Left cardiac atrium (tissue), 4 donors: Measurements from ENCODE around the gene ZNF609. TPM values are rescaled to one million over a fixed set of nuclear protein-coding genes. Genes with fewer than 3 reads are reported as not detected.

Experiments used
- ATAC-seq, 2 donors: fragments of 200-7000 bp; cut with Tn5 transposase; one replicate each; pipeline ENCODE4 v1.9.1; 2020; ENCODE audit warnings: mild to moderate bottlenecking in 2 of 2, moderate library complexity in 2 of 2
- DNase-seq: peaks from one replicate; pipeline ENCODE4 v3.0.0-alpha.2; 2020
- intact Hi-C, 2 donors: fragments of 100-400 bp; cut with DNase I; formaldehyde crosslinking; loops; one replicate each; pipeline versions ENCODE4 v1.14.1 to v1.15.1; 2022 to 2023
- total RNA-seq, 2 donors: library from RNA; stranded (reverse); fragmentation: NEBNext Ultra II Directional; extraction: Animal tissue kit (Norgen Biotek cat#: 25700); gene quantifications; one replicate each; pipeline ENCODE4 v1.2.1, GENCODE V29; 2021
- donor health status: DM: no; HTN: yes; CAD: no.
- donor health status: DM: no; HTN: yes; CAD: no; lungs with severe emphysema.
- donor health status: DM: yes; HTN: yes; CAD: no.
- donor health status: Dilated cardiomyopathy.

Gene ZNF609
- total RNA-seq, 2 donors from 2014 or later: 17.5 to 18.1 TPM

GRCh38 chr15:64673866-64674265 is 213.5 kb downstream of the ZNF609 start:
- DNase-seq (no peak), ATAC-seq (no peak)
- intact Hi-C loops: loop anchor here in 1 of 2 donors (10.0 kb wide), 1 partner anchor 249 kb away; no protein-coding TSS in a partner anchor

GRCh38 chr15:64678126-64678819 is 217.9 kb downstream of the ZNF609 start:
- ATAC-seq (no peak), DNase-seq (no peak)
- intact Hi-C loops: loop anchor here in 1 of 2 donors (10.0 kb wide), 1 partner anchor 253 kb away; no protein-coding TSS in a partner anchor

GRCh38 chr15:64680097-64680496 is 219.7 kb downstream of the ZNF609 start:
- intact Hi-C loops: loop anchor here in 1 of 2 donors (10.0 kb wide), 1 partner anchor 225 kb away; no protein-coding TSS in a partner anchor
- DNase-seq: no peak
- ATAC-seq: no peak

GRCh38 chr15:64681424-64682024 is 221.1 kb downstream of the ZNF609 start:
- intact Hi-C loops: loop anchor here in 1 of 2 donors (10.0 kb wide), 1 partner anchor 223 kb away; no protein-coding TSS in a partner anchor
- DNase-seq: no peak
- peak; percentile 70 to 78 for ATAC-seq

DNA sequence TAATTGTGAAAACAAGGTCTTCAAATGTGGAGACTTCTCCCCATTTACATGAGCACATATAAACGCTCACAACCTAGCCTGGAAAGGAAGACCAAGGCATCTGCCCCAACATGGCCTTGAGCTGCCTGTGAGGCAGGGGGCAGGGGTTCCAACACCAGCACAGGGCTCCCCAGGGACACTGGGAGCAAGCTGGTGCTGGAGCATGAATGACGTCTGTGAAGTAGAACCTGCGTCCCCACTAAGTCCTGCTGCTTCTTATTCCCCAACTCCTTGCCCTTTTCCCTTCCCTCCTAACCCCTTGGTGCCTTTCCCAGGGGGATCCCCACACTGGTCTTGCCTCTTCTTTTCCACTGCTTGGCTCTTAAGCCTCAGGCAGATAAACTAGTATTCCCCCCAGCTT is 221.9 kb downstream of the ZNF609 start:
- ATAC-seq (no peak), DNase-seq (no peak)
- intact Hi-C loops: loop anchor here in 1 of 2 donors (10.0 kb wide), 1 partner anchor 223 kb away; no protein-coding TSS in a partner anchor

DNA sequence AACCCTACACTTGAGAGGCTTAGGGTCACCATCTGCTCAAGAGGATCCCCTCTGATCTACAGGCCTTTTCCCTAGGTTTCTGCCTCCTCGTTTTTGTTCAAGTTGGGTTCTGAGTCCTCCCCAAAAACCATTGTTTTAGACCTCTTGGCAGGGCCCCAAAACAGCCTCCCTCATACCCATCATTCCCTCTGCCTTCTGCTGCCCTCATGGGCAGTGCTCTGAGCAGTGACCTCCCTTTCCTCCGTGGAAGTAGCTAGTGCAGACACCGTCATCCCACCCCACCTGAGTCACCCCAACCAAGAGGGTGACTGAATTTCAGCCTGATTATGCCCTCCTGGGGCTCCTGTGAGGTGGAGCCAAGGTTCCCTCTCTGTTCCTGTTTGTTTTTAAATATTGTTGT is 223.0 kb downstream of the ZNF609 start:
- ATAC-seq: peak in 1 of 2 donors; percentile 16
- intact Hi-C loops: loop anchor here in 1 of 2 donors (10.0 kb wide), 1 partner anchor 221 kb away; no protein-coding TSS in a partner anchor

GRCh38 chr15:64685230-64685888 is 225.0 kb downstream of the ZNF609 start:
- intact Hi-C loops: loop anchor here in 1 of 2 donors (5.0 to 10.0 kb wide), 2 partner anchors 122 to 219 kb away; no protein-coding TSS in a partner anchor
- no peak for ATAC-seq
- no peak for DNase-seq

More for the DNA sequence above, 223.0 kb downstream of the ZNF609 start:
- no peak for DNase-seq

DNA sequence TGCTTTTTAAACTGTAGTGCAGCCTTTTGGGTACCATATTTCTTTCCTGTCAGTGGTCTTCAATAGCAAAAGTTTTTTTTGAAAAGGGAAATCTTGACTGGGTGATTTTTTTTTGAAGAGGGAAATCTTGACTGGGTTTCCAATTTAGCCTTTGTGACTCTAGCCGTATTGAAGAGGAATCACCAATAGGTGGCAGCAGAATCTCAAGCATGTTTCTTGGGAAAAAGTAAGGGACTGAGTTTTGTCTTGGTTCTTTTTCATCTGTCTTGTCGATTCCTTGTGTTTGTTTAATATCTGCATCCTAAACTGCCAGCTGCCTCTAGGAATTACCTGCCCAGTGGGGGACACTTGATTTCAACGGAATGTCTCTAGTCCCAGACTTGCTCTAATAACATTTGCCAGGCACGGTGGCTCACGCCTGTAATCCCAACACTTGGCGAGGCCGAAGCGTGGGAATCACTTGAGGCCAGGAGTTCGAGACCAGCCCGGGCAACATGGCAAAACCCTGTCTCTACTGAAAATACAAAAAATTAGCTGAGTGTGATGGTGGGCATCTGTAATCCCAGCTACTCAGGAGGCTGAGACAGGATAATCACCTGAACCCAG is 225.9 kb downstream of the ZNF609 start:
- ATAC-seq (no peak), DNase-seq (no peak)
- intact Hi-C loops: loop anchor here (1.0 to 10.0 kb wide), 4 partner anchors 41 to 219 kb away; no protein-coding TSS in a partner anchor

DNA sequence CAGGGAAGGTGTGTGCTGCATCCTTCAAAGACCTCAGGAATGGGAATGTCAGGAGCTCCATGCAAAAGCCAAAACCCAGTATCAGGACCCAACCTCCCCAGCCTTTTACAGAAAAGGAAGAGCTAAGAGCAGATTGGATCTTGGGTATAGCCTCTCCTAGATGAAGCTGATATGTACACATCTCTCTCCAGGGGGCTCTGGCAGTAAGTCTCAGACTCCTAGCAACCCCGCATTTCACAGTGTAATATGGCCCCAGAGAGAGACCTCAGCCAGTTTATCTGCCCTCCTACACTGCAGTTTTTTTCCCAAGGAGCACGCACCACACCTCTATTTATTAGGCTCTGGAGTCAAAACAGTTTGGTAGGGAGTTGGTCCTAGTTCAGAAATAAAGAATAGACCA is 226.8 kb downstream of the ZNF609 start:
- DNase-seq (no peak), ATAC-seq (no peak)
- intact Hi-C loops: loop anchor here (2.0 to 10.0 kb wide), 3 partner anchors 42 to 218 kb away; no protein-coding TSS in a partner anchor

DNA sequence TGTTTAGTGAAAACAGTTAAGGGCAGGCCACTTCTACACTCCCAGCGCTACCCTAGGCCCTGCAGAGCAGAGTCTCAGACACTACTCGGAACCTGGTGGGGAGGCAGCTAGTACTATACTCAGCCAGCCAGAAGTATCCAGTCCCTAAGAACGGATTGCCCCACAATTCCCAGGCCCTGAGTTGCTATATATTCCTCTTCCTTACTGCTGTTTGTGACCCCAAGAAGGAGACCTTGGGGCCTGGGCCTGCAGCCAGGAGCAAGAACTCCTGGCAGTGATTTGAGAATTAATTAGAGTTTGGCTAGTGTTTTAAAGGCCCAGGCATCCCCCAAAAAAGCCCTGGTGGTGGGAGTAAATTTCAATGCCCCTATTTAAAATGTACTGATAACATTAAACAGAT is 227.3 kb downstream of the ZNF609 start:
- no peak for DNase-seq
- intact Hi-C loops: loop anchor here (2.0 to 10.0 kb wide), 3 partner anchors 41 to 217 kb away; no protein-coding TSS in a partner anchor
- no peak for ATAC-seq

GRCh38 chr15:64688770-64689169 is 228.4 kb downstream of the ZNF609 start:
- ATAC-seq: no peak
- DNase-seq: no peak
- intact Hi-C loops: loop anchor here in 1 of 2 donors (5.0 to 10.0 kb wide), 2 partner anchors 119 to 216 kb away; no protein-coding TSS in a partner anchor

GRCh38 chr15:64690008-64690407 is 229.6 kb downstream of the ZNF609 start:
- intact Hi-C loops: no loop called here
- no peak for ATAC-seq
- no peak for DNase-seq

- ATAC-seq (peak; percentile 7 to 27), DNase-seq (no peak)
- intact Hi-C loops: no loop called here
Measured at GRCh38 chr15:64690578-64691296, 230.4 kb downstream of the ZNF609 start.

DNA sequence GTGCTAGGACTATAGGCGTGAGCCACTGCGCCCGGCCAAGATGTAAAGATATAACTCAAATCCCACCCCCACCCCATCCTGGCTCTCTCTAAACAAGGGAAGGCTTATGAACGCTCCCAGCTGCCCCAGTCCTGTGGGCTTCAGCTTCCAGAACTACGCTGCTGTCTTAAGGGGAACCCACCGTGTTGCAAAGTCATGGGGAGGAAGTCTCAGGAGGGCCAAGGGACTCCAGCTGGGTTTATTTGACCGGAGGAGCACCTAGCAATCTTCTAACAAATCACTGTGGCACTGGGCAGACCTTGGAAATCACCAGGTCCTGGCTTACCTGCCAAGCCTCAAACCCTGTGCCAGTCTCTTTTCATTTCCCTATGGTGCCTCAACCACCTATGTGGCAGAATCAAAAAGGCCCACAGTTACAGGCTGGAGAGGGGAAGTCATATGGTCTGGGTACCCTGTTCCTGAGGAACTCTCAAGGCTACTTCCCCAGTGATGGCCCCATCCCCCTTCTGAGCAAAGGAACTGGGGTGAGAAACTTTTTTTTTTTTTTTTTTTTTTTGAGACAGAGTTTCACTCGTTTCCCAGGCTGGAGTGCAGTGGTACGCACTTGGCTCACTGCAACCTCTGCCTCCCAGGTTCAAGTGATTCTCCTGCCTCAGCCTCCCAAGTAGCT is 231.7 kb downstream of the ZNF609 start:
- ATAC-seq: peak in 1 of 2 donors; percentile 31

DNA sequence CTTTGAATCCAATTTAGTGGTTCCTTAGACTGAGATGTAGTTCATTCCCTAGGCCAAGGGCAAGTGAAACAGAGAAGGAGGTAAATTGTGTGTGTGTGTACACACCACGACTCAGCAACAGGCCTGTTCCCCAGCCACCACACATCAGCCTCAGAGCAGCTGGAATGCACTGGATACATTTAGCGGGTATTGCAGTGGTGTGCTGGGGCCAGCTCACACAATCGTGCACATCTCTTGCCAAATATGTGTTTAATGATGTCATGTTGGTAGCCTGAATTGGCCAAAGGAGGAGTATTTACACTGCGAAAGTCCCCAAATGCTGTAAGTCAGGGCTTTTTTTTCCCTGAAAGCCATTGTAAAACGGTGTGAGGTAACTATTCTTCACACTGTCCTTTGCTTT is 232.8 kb downstream of the ZNF609 start:
- intact Hi-C loops: no loop called here
- DNase-seq: peak; percentile 62
- ATAC-seq: peak; percentile 63 to 66

More for the DNA sequence above, 231.7 kb downstream of the ZNF609 start:
- intact Hi-C loops: no loop called here
- DNase-seq: no peak

DNA sequence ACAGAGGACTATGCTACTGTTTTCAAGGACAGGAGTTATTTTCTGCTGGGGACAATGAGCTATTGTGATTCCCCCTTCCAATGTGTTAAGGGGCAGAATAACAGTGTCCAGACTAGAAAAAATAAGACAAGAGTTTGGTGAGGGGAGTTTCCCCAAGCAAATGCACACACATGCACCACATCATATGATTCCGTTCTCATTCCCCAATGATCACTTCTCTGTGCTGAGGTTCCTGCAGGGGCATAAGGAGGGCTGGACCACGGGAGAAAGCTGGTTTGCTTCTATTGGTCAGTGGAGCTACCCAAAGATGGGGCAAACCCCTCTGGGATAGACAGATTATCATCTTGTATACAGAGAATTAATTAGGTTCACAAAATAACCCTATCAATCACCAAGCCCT is 234.4 kb downstream of the ZNF609 start:
- ATAC-seq: no peak
- intact Hi-C loops: no loop called here

GRCh38 chr15:64695561-64695992 is 235.2 kb downstream of the ZNF609 start:
- ATAC-seq (peak in 1 of 2 donors; percentile 20), DNase-seq (no peak)
- intact Hi-C loops: no loop called here

More for the DNA sequence above, 234.4 kb downstream of the ZNF609 start:
- DNase-seq: no peak

DNA sequence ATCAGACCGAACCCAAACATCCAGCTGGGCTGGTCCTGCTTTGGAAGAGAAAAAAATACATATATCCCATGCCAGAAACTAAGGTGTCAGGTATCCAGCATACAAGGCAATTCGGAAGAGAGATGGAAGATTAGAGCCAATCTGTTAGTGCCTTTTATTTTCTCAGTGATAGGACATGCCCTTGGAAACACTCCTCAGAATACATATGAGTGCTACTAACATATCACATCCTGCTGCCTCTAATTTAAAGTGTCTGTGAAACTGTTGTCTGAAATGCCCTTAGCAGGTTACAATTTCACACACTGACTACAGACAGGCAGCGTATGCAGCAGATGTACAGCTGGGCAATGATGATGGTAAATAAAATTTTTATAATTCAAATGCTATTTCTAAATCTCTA is 236.1 kb downstream of the ZNF609 start:
- no peak for DNase-seq
- ATAC-seq: no peak
- intact Hi-C loops: no loop called here
